ENCODE data around the gene NREP. TPM values are rescaled to one million over a fixed set of nuclear protein-coding genes. Genes with fewer than 3 reads are reported as not detected.

NREP gene
- total and polyA plus RNA-seq, 2 experiments from 2014 or later: 260 to 300 TPM

- Histone ChIP-seq H3K4me3 (no peak overlapping the region), H3K27me3 (ENCODE audit: insufficient read depth) (no peaks in the 10 kb centered on the region), H3K4me2 (no peak overlapping the region), H4K20me1 (replicated peaks; ENCODE audit: insufficient read depth) (peaks cover 4% of the 10 kb centered on the region; the same call in 1 of the 2 replicates), H3F3A (replicated peaks; ENCODE audit: low read depth) (no peaks in the 10 kb centered on the region), H3K4me1 (ENCODE audit: insufficient read depth) (peaks cover 45% of the 10 kb centered on the region), H3K36me3 (ENCODE audit: insufficient read depth) (peaks cover 15% of the 10 kb centered on the region; the same call in 1 of the 2 replicates), H3K9me2 (ENCODE audit: insufficient read depth) (no peaks in the 10 kb centered on the region), H3K27ac (ENCODE audit: low read depth) (no peak overlapping the region), H2AFZ (no peak overlapping the region), H3K79me2 (replicated peaks; ENCODE audit: insufficient read depth) (peaks cover 63% of the 10 kb centered on the region)
- H3K27me3 Mint-ChIP-seq (ENCODE audit: insufficient read depth, low read depth, poor library complexity): peaks cover 4% of the 10 kb centered on the region
- peak overlapping the region; percentile 87 for H3K27ac Mint-ChIP-seq
- ATAC-seq (peak; percentile 85), DNase-seq (ENCODE audit: low spot score) (peak; percentile 64)
- H3K4me3 Mint-ChIP-seq: no peak overlapping the region
- no peaks in the 10 kb centered on the region for H3K9me3 Mint-ChIP-seq
- peaks cover 42% of the 10 kb centered on the region for H3K36me3 Mint-ChIP-seq (ENCODE audit: low read depth)
- no peak for TF ChIP-seq JUNB (IDR thresholded peaks at IDR 0.05; ENCODE audit: unreplicated experiment)
- TF ChIP-seq ZNF462 (CRISPR knock-in tag; IDR thresholded peaks at IDR 0.05): no peak
- no peak for TF ChIP-seq EZH2 (IDR thresholded peaks at IDR 0.05; ENCODE audit: low read depth, unreplicated experiment)
- TF ChIP-seq EZH2phosphoT487 (IDR thresholded peaks at IDR 0.05; ENCODE audit: unreplicated experiment): no peak
- no peak for TF ChIP-seq CTCF (conservative IDR thresholded peaks at IDR 0.05; ENCODE audit: low read depth in 2 of 2)
- TF ChIP-seq ZNF331 (CRISPR knock-in tag; IDR thresholded peaks at IDR 0.05; ENCODE audit: low read depth): no peak
- TF ChIP-seq ZNF114 (CRISPR knock-in tag; IDR thresholded peaks at IDR 0.05): no peak
- no peak for TF ChIP-seq NANOG (IDR thresholded peaks at IDR 0.05; ENCODE audit: borderline replicate concordance)
- TF ChIP-seq STAT1 (IDR thresholded peaks at IDR 0.05; ENCODE audit: unreplicated experiment): no peak
- no peak for TF ChIP-seq ETS1 (IDR thresholded peaks at IDR 0.05)
- TF ChIP-seq REST (IDR thresholded peaks at IDR 0.05; ENCODE audit: unreplicated experiment): no peak
- no peak for TF ChIP-seq POLR2AphosphoS5 (IDR thresholded peaks at IDR 0.05; ENCODE audit: low read depth)
- no peak for TF ChIP-seq CREB1 (CRISPR knock-in tag; IDR thresholded peaks at IDR 0.05; ENCODE audit: low read depth)
- H3K4me1 Mint-ChIP-seq: peaks cover 55% of the 10 kb centered on the region
These were observed 21.3 kb downstream of the NREP start for GRCh38 chr5:111735583-111736270.

Data from GM23338 (cell line).